Stimulated activated CD4-positive, alpha-beta T cell treated with anti-CD3 and anti-CD28 coated beads, Interleukin-2, amount 100 ng/mL, for 4 hours (primary cell): ENCODE data around the gene CA10.

Experiments
- DNase-seq: peaks from one replicate; pipeline ENCODE4 v3.0.0-alpha.2; 2020; ENCODE audit warnings: low read depth

Gene CA10

GRCh38 chr17:52048137-52048898 is 110.2 kb downstream of the CA10 start:
- no peak for DNase-seq

- DNase-seq: no peak
These were observed 111.4 kb downstream of the CA10 start for GRCh38 chr17:52047086-52047485.

DNA sequence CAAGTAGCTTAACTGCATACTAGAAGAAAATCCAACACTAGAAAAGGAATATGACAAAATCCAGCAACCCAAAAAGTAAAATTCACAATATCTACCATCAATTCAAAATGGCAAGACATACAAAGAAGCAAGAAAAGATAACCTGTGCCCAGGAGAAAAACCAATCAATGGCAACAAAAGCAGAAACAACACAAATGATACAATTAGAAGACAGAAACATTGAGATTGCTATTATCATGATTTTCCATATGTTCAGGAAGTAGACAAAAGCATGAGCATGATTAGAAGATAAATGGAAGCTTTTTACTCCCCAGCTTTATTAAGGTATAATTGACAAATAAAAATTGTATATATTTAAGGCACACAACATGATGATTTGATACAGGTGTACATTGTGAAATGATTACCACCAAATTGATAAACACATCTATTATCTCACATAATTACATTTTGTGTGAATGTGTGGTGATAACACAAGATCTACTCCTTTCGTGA is 117.3 kb downstream of the CA10 start:
- no peak for DNase-seq

GRCh38 chr17:52036416-52036815 is 122.1 kb downstream of the CA10 start:
- DNase-seq: no peak

- DNase-seq: no peak
These were observed 123.1 kb downstream of the CA10 start for GRCh38 chr17:52035336-52035915.

GRCh38 chr17:52032454-52032853 is 126.1 kb downstream of the CA10 start:
- no peak for DNase-seq

GRCh38 chr17:52030052-52030451 is 128.5 kb downstream of the CA10 start:
- DNase-seq: no peak

DNA sequence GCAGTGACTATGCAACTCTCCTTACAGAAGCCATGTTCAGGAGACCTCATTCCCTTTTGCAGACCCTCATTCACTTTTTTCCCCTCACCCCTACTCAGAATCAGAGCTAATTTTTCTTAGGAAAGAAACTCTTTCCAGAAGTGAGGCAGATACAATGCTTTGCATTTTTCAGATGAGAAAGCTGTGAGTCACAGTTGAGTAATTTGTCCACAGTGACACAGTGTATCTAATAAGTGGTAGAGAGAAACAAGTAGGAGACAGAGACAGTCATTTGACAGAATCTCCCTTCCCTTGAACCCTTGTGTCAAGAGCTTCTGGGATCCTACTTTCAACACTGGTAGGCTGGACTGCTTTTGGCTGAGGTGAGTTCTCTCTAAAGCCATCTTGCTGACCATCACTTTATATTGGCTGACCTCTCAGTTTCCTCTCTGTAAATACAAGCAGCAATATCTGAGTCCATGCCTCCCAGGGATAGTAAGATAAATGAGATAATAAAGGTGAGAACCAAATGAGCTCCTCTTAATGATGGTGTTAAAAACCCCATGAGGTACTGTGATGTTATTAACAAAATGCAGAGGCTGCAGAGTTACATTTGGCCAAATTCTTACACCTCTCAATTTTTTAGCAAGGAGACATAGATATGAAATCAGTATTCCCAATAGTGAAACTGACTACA is 130.8 kb downstream of the CA10 start:
- DNase-seq: no peak

- no peak for DNase-seq
These were observed 131.4 kb downstream of the CA10 start for GRCh38 chr17:52027081-52027480.

- no peak for DNase-seq
These were observed 132.4 kb downstream of the CA10 start for GRCh38 chr17:52026075-52026474.

DNA sequence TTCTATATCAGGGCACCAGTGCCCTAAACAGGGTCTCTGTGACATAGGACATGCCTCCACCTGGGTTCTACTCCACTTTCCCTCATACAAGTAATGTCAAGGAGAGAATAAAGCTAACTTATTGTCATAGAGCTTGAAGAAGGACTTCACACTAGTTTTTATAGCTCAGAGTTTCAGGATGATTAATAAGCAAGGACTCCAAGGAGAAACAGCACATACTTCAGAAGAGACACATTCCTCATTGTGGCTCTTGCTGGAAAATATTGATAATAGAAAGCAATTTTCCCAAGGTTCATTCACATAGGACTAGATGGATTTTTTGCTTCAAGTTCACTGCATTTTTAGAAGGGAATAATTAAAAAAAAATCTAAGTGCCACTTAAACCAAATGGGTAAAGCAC is 133.3 kb downstream of the CA10 start:
- DNase-seq: no peak

DNA sequence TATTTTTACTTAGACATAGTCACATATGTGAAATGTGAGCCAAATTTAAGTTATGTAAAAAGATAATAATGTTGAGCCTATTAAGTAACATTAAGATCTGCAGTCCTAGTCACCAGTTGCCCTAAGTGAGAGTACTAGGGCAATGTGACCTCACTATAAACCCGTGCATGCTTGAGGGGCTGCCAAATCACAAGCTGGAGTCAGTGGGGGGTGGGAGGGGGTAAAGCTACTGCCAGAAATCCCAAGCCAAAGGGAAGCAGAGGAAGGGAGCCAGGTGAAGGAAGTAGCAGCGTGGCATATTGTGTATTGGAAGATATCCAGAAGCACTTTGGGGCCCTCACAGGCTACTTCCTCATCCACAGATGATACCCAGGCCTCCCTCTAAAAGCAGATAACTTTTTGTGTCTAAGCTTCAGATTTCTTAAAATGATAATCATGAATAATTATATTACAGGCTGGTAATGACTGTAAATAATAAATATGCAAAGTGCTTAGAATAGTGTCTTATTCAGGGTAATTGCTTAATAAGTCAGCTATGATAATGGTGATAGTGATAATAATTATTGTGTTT is 134.1 kb downstream of the CA10 start:
- DNase-seq: no peak

DNA sequence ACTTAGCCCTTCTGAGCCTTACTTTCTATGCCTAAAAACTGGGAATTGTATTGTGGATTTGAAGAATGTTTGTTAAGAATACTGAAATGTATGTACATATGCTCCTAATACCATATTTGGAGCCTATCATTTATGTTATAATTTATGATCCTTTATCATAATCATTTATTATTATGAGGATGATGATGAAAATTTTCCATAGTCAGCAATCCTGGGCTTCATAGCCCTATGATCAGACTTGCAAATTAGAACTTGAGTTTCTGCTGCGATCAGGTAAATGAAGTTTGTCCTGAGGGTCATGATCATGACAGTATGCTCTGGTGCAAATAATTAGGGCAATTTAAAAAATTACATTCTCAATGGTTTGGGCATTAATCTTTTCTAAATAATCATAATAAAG is 147.4 kb downstream of the CA10 start:
- no peak for DNase-seq

GRCh38 chr17:51999654-52000053 is 158.9 kb downstream of the CA10 start:
- DNase-seq: no peak

GRCh38 chr17:51997723-51998122 is 160.8 kb downstream of the CA10 start:
- DNase-seq: no peak

- DNase-seq: no peak
These were observed 162.6 kb downstream of the CA10 start for GRCh38 chr17:51995797-51996403.

- DNase-seq: no peak
These were observed 165.6 kb downstream of the CA10 start for GRCh38 chr17:51992864-51993416.

- DNase-seq: no peak
These were observed 187.4 kb downstream of the CA10 start for GRCh38 chr17:51971121-51971520.

GRCh38 chr17:51961689-51962088 is 196.8 kb downstream of the CA10 start:
- no peak for DNase-seq

- no peak for DNase-seq
These were observed 200.7 kb downstream of the CA10 start for GRCh38 chr17:51957786-51958185.

- DNase-seq: no peak
These were observed 203.3 kb downstream of the CA10 start for GRCh38 chr17:51955245-51955644.

GRCh38 chr17:51954232-51954765 is 204.2 kb downstream of the CA10 start:
- no peak for DNase-seq
